Measurements from ENCODE around the gene PARD3. TPM values are rescaled to one million over a fixed set of nuclear protein-coding genes. Genes with fewer than 3 reads are reported as not detected.
"Not testable (repeated sequence)": the region's sequence is repeated elsewhere in the genome, so short reads cannot be mapped to it uniquely, and the experiment has no call there.

PARD3 gene
- total and polyA plus RNA-seq, 12 donors = 17.0 to 93.8 (median 47.3) TPM

DNA sequence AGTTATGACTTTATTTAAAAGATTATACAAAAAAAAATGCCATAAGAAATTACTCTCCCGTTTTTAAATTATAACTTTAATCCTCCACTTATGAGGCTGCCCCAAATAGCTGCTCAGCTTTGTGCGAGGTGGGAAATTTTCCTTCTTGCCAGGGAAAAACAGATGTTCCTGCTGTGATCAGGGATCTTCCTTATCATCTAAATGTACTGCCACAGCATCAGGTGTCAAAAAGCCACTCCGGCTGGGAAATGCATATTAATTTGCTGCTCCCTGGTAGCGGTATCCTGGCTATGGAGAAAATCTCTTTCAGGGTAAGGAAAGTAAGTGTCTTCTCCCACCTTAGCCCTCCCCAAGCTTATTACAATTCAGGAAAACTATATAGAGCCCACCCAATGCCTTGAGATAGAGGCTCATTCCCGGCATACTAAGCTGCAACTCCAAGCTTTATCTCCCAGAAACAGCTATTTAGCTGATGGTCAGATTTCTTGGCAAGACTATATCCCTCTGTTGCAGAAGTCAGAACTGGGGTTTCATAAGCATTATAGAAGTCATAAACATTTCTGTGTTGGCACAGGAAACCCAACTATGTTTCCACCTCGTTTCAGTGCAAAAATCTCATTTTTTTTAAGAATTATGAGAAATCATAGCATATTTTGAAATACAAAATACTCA lies 360.4 kb downstream of the PARD3 start:
- Histone ChIP-seq H3K27me3 (no peaks in the 10 kb centered on the region), H3K4me3 (no peak overlapping the region), H3K4me1 (replicated peaks in 1 of 2) (no peaks in the 10 kb centered on the region), H3K27ac (no peak overlapping the region), H3K9me3 (replicated peaks in 1 of 3) (no peaks in the 10 kb centered on the region), H3K36me3 (replicated peaks in 1 of 2) (no peaks in the 10 kb centered on the region)
- WGBS, 4 donors = 75 to 86% (median 84%) methylated on average over 6 of the region's 6 CpGs
- no peak for DNase-seq
- TF ChIP-seq CTCF (IDR thresholded peaks at IDR 0.05) (no peak), POLR2A (IDR thresholded peaks at IDR 0.05) (no peak)
- intact Hi-C loops (cut with DNase I) = no loop called here

DNA sequence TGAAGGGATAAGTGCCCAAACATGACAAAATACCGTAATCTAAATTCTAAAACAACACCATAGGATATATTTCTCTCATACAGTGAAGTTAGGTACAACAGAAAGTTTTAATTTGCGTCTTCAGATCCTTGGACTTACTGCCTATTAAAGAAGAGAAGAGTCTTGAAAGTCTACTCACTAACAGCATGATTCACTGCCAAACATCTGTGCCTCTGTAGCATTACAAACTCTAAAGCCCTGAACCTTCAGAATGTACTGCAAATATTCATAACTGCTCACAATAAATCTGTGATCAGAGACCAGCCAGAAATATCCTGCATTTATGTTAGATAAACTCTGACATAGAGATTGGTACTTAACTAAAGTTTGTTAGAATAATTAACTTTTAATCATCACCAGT lies 365.3 kb downstream of the PARD3 start:
- Histone ChIP-seq H3K4me3 (no peak overlapping the region), H3K9me3 (replicated peaks in 1 of 3) (no peaks in the 10 kb centered on the region), H3K36me3 (replicated peaks in 1 of 2) (no peaks in the 10 kb centered on the region), H3K4me1 (replicated peaks in 1 of 2) (peaks cover 2 to 6% of the 10 kb centered on the region in 2 donors), H3K27ac (no peak overlapping the region), H3K27me3 (no peaks in the 10 kb centered on the region)
- DNase-seq = no peak
- 79 to 84% (median 83%) methylated on average over 2 of the region's 2 CpGs for WGBS, 4 donors
- intact Hi-C loops (cut with DNase I) = no loop called here
- TF ChIP-seq POLR2A (IDR thresholded peaks at IDR 0.05) (no peak), CTCF (IDR thresholded peaks at IDR 0.05) (no peak)

- intact Hi-C loops (cut with DNase I) = no loop called here
- Histone ChIP-seq H3K4me3 (no peak overlapping the region), H3K9me3 (replicated peaks in 1 of 3) (no peaks in the 10 kb centered on the region), H3K27ac (no peak overlapping the region), H3K4me1 (replicated peaks in 1 of 2) (peaks cover 9 to 12% of the 10 kb centered on the region in 2 donors), H3K36me3 (replicated peaks in 1 of 2) (no peaks in the 10 kb centered on the region), H3K27me3 (no peaks in the 10 kb centered on the region)
- no peak for TF ChIP-seq CTCF (IDR thresholded peaks at IDR 0.05)
- no peak for TF ChIP-seq POLR2A (IDR thresholded peaks at IDR 0.05)
- 94 to 96% (median 95%) methylated on average over 3 of the region's 3 CpGs for WGBS, 4 donors
- DNase-seq = no peak
Measured at GRCh38 chr10:34446049-34446448, 369.0 kb downstream of the PARD3 start.

GRCh38 chr10:34444223-34445183 lies 370.6 kb downstream of the PARD3 start:
- Histone ChIP-seq H3K9me3 (replicated peaks in 1 of 3) (no peaks in the 10 kb centered on the region), H3K4me3 (no peak overlapping the region), H3K4me1 (replicated peaks in 1 of 2) (peaks cover 9 to 12% of the 10 kb centered on the region in 2 donors), H3K27ac (peak overlapping the region in 2 of 5 donors; percentile 0 to 29), H3K36me3 (replicated peaks in 1 of 2) (no peaks in the 10 kb centered on the region), H3K27me3 (no peaks in the 10 kb centered on the region)
- 58 to 70% (median 65%) methylated on average over 4 of the region's 4 CpGs for WGBS, 4 donors
- TF ChIP-seq CTCF (IDR thresholded peaks at IDR 0.05) = no peak
- TF ChIP-seq POLR2A (IDR thresholded peaks at IDR 0.05) = no peak
- intact Hi-C loops (cut with DNase I) = no loop called here
- no peak for DNase-seq

- H3K4me1 ChIP-seq (replicated peaks in 1 of 2); H3K27me3 ChIP-seq; H3K36me3 ChIP-seq (replicated peaks in 1 of 2); H3K27ac ChIP-seq; H3K4me3 ChIP-seq; DNase-seq; intact Hi-C loops (cut with DNase I); H3K9me3 ChIP-seq (replicated peaks in 1 of 3): not testable (repeated sequence)
- WGBS, 4 donors = 70 to 83% (median 80%) methylated on average over 4 of the region's 4 CpGs
Measured at GRCh38 chr10:34439386-34439785, 375.7 kb downstream of the PARD3 start.
